Stimulated activated CD4-positive, alpha-beta T cell treated with anti-CD3 and anti-CD28 coated beads, Interleukin-12 subunit alpha, Interleukin-12 subunit beta, amount 100 ng/mL, for 4 hours (primary cell): ENCODE results near the gene PTPRU.

Experiments used
- DNase-seq: peaks from one replicate; pipeline ENCODE4 v3.0.0-alpha.2; 2020

The PTPRU gene

GRCh38 chr1:29247571-29248273 lies 11.4 kb downstream of the PTPRU start:
- DNase-seq, result no peak

DNA sequence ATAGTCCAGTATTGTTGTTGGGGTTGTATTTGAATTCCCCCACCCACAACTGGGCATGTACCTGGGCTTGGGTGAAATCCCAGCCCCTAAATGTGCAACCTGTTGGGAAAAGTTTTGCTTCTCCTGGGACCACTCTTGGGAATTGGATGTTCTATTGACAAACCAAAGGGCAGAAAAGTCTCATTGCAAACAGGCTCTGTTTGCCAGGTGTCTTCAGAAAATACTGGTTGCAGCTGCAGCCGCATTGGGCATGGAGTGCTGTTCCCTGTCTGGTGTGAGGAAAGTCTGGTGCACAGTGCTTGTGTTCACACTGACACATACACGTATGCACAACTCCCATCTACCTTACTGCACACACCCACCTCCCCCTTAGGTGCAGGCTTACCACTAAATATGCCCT lies 12.1 kb downstream of the PTPRU start:
- DNase-seq, result no peak

DNA sequence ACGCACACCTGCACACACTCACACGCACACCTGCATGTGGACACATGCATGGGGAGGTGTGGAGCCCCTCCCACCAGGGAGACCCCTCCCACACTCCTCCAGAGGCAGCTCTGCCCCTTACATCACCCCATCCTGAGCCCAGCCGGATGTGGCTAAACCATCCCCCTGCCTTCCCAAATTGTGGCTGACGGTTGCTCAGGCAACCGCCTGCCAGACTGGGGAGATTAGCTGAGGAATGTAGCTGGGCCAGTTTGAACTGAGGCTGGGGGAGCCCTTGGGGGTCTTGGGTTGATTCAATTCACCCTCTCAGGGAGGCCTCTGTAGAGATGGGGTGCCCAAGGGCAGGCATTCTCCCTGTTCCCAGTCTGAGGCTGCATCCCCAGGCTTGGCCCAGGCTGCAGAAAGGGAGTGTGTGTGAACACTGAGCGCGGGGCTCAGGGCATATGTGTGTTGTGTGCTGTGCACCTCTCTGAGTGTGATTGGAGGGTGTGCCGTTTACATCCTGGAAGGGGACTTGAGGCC lies 12.9 kb downstream of the PTPRU start:
- no peak for DNase-seq

DNA sequence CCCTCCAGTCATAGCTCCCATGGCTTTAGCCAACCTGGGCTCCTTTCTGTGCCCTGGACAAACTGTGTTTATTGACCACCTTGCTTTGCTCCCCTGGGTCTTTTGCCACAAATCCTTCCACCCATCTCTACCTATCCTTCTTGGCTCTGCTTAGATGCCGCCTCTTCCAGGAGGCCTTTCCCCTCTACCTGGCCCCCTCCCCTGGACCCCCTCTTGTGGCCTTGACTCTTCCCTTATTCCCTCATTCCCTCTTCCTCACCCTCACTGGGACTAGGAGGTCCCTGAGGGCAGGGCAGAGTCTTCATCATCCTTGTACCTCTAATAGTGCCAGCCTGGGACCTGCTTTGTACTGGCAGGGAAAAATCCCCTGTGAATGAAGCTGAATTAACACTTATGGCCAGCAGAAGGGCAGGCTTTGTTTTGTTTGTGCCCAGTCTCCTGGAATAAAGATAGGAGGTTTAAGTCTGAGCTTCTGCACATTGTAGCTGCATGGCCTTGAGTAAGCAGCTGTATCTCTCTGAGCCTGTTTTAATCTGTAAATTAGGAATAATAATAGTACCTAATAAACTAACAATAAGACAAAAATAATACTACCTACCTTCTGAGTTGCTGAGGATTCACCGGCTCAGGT lies 13.7 kb downstream of the PTPRU start:
- no peak for DNase-seq

DNA sequence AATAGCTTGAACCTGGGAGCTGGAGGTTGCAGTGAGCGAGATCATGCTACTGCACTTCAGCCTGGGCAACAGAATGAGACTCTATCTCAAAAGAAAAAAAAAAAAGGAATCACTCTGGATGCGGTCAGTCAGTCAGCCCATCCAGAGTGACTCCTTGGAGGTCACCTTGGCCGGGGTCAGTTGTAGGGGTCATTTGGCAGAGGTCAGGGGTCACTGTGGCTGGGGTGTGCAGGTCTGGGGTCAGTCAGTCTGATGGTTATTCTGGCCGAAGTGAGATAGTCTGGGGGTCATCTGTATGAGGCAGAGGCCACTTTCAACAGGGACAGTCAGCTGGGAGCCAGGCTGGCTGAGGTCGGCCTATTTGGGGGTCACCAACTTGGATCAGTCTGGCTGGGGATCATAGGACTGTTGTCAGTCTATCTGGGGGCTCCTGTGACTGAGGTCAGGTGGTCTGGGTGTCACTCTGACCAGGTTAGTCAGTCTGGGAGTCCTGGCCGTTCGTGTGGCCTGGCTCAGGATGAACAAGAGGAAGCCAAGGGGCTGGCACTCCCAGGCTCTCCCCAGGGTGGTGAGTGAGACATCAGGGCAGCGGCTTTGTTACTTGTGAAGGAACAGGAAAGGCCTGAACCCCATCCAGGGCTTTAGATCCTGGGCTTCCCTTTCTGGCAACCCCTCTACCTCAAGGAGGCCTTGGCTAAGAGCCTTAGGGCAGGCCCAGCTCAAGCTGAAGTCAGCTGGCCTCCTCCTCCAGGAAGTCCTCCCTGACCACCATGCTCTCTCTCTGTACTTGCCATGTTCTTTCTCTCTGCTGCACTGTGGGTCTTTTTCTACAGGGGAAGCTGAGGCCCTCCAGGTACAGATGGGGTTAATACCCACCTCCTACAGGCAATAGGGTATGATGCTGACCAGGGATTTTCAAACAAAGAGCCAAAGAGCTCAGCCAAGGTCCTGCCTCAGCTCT lies 15.1 kb downstream of the PTPRU start:
- DNase-seq, result no peak

DNA sequence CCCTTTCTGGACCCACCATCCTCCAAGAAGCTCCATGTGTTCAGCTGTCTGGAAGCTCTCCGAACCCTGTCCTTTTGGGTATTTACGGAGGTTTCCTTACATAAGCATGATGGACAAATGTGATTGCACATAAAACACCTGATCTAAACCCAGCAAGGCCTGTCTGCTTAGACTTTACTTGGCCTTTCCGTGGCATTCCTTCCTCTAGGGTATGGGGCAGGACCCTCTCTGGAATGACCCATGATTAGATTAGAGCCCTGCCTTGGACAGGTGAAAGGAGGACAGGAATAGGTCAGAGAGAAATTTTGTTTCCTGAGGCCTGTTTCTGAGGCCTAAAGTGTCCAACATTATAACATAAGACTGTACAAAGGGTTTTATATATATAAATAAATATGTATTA lies 16.9 kb downstream of the PTPRU start:
- no peak for DNase-seq

GRCh38 chr1:29254346-29254745 lies 18.0 kb downstream of the PTPRU start:
- no peak for DNase-seq

DNA sequence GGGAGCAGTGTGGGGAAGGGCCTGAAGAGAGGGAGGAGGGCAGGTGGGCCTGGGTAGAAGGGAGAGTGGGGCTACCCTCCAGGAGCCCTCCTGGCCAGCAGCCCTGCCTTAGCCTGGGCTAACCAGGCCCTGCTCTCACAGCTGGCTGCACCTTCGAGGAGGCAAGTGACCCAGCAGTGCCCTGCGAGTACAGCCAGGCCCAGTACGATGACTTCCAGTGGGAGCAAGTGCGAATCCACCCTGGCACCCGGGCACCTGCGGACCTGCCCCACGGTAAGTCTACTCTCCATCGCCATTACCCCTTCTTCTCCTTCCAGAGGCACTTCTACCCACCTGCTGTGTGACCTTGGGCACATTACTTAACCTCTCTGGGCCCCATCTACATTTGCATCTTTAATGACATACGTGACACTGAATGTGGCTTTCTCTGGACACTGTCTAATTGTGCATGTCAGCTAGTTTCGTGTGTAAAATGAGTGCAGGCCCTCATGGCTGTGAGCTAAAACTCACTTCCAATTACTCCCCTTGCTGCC lies 18.9 kb downstream of the PTPRU start:
- no peak for DNase-seq

- DNase-seq, result no peak
These were observed 20.1 kb downstream of the PTPRU start for GRCh38 chr1:29256394-29256793.

DNA sequence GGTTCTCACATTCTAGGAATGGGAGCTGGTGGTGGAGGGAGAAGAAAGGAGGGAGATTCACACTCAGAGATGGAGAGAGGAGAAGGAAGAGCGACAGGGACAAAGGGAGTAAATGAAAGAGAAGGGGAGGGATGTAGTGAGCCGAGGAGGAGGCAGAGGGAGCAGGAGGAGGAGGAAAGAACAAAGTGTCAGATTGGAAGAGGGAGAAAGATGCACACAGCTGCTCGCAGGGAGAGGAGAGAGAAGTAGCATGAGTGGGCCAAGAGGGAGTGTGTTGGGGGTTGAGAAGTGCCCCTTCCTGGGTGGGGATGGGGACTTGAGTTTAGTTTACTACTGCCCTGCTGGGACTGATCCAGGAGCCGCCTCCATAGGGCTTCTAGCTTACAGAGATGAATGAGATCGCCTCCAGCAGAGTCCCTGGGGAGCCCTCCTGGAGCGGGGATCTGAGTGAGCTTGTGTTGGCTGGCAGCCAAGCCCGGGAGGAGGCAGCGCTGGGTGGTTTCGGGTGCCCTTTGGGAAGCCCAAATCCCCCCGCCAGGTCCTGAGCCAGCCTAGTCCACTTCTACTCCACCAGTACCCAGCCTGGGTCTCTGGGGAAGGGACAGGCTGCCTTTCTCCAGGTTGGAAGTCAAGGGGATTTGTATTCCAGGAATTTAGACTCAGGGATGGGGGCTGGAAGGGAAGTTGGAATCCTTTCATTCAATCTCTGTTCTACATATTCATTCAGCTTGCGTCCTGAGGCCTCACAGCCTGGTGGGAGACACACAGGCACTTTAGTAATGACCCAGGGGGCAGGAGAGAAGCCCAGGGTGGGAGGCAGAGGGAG lies 20.9 kb downstream of the PTPRU start:
- no peak for DNase-seq

GRCh38 chr1:29258189-29258975 lies 22.1 kb downstream of the PTPRU start:
- DNase-seq, result no peak

- DNase-seq, result no peak
These were observed 22.9 kb downstream of the PTPRU start for GRCh38 chr1:29258976-29259801.

- DNase-seq, result peak; percentile 50
These were observed 23.6 kb downstream of the PTPRU start for GRCh38 chr1:29259802-29260441.

- DNase-seq, result no peak
These were observed 24.2 kb downstream of the PTPRU start for GRCh38 chr1:29260531-29260930.

GRCh38 chr1:29264773-29265389 lies 28.6 kb downstream of the PTPRU start:
- DNase-seq, result no peak

DNA sequence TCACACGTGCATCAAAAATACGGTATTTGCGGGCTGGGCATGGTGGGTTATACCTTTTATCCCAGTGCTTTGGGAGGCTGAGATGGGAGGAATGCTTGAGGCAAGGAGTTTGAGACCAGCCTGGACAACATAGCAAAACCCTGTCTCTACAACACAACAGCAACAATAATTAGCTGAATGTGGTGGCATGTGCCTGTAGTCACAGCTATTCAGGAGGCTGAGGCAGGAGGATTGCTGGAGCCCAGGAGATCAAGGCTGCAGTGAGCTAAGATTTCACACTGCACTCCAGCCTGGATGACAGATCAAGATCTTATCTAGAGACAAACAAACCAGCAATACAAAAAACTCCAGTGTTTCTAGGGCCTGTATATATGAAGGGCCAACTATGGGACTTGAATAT lies 30.6 kb downstream of the PTPRU start:
- no peak for DNase-seq

GRCh38 chr1:29267321-29268070 lies 31.2 kb downstream of the PTPRU start:
- DNase-seq, result no peak

DNA sequence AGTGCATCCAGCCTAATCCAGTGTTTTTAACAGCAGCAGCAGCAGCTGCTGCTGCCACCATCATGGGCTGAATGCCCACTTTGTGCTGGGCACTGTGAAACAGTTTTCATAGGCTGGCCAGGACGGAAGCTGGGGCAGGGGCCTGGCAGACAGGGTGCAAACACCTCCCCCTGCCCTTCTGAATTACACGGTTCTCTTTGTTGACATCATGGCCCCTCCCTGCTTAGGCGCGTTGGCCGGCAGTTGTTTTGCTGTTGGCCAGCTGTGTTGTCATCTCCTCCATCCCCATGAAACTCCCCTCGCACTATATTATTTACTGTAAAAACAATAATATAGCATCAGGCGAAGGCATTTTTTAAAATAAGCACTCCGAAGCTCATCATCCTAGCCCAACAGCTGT lies 33.1 kb downstream of the PTPRU start:
- no peak for DNase-seq
